ENCODE results near the gene NHS.

- no peak for TF ChIP-seq CTCF (optimal IDR thresholded peaks at IDR 0.05 in 1 of 3, IDR thresholded peaks at IDR 0.05 in 1 of 3, conservative IDR thresholded peaks at IDR 0.05 in 1 of 3; ENCODE audit: extremely low read depth in 1 of 3, insufficient read depth in 2 of 3, low read length in 3 of 3)
- TF ChIP-seq EZH2 (IDR thresholded peaks at IDR 0.05; ENCODE audit: low read length) = no peak
Measured at GRCh38 chrX:17608888-17609287, 233.9 kb downstream of the NHS start.
